CD4-positive, alpha-beta memory T cell (primary cell): ENCODE data around the gene MACROD2. TPM values are rescaled to one million over a fixed set of nuclear protein-coding genes. Genes with fewer than 3 reads are reported as not detected.

Experiments used
- CTCF ChIA-PET: fragments of 350-600 bp; sonication (Branson Sonifier 250); formaldehyde crosslinking; loops from one replicate; lab custom pipeline; 2021; ENCODE audit warnings: inconsistent platforms; ENCODE audit not compliant: partially characterized antibody; lab: Charles Lee
- POLR2A ChIA-PET: fragments of 350-600 bp; sonication (Branson Sonifier 250); formaldehyde crosslinking; loops from one replicate; lab custom pipeline; 2021; ENCODE audit not compliant: partially characterized antibody; lab: Charles Lee
- DNase-seq, 5 donors: peaks; one replicate each; pipeline versions ENCODE4 v3.0.0 to v3.0.0-alpha.2; 2020 to 2022; ENCODE audit warnings: mixed read lengths in 1 of 5
- H3K27ac ChIP-seq: one replicate; pipeline ENCODE4 v1.7.0; 2013; ENCODE audit warnings: low read depth, low read length
- H3K27me3 ChIP-seq: 2 replicates; pipeline ENCODE4 v1.7.0; 2013; ENCODE audit warnings: mild to moderate bottlenecking, low read length, moderate library complexity; ENCODE audit not compliant: insufficient read depth
- H3K36me3 ChIP-seq: 2 replicates; pipeline ENCODE4 v1.7.0; 2013; ENCODE audit warnings: mild to moderate bottlenecking, low read length, moderate library complexity; ENCODE audit not compliant: insufficient read depth
- H3K4me1 ChIP-seq: 2 replicates; pipeline ENCODE4 v1.7.0; 2013; ENCODE audit warnings: mild to moderate bottlenecking, low read length, moderate library complexity; ENCODE audit not compliant: insufficient read depth
- H3K4me3 ChIP-seq, 2 donors: one replicate each; pipeline ENCODE4 v1.7.0; 2013; ENCODE audit warnings: low read length in 2 of 2, mild to moderate bottlenecking in 1 of 2
- H3K9me3 ChIP-seq, 2 donors: one replicate each; pipeline ENCODE4 v1.7.0; 2013; ENCODE audit warnings: low read length in 2 of 2, control low read depth in 1 of 2; ENCODE audit not compliant: control insufficient read depth in 1 of 2
- H3K27ac Mint-ChIP-seq, 7 donors: one replicate each; pipeline ENCODE4 v1.8.0; 2020 to 2021; ENCODE audit warnings: mixed read lengths in 7 of 7, mild to moderate bottlenecking in 6 of 7, inconsistent platforms in 3 of 7, moderate library complexity in 3 of 7
- H3K27me3 Mint-ChIP-seq, 2 donors: one replicate each; pipeline ENCODE4 v1.8.0; 2020 to 2021; ENCODE audit warnings: mixed read lengths in 2 of 2
- H3K36me3 Mint-ChIP-seq, 2 donors: one replicate each; pipeline ENCODE4 v1.8.0; 2020 to 2021; ENCODE audit warnings: mixed read lengths in 2 of 2, inconsistent platforms in 1 of 2, mild to moderate bottlenecking in 1 of 2
- H3K4me1 Mint-ChIP-seq, 4 donors: one replicate each; pipeline ENCODE4 v1.8.0; 2020 to 2021; ENCODE audit warnings: mixed read lengths in 4 of 4, mild to moderate bottlenecking in 1 of 4
- H3K4me3 Mint-ChIP-seq, 8 donors: one replicate each; pipeline ENCODE4 v1.8.0; 2020 to 2021; ENCODE audit warnings: mixed read lengths in 8 of 8, mild to moderate bottlenecking in 7 of 8, moderate library complexity in 6 of 8, inconsistent platforms in 3 of 8
- H3K9me3 Mint-ChIP-seq, 8 donors: one replicate each; pipeline ENCODE4 v1.8.0; 2020 to 2021; ENCODE audit warnings: mixed read lengths in 8 of 8, mild to moderate bottlenecking in 5 of 8, inconsistent platforms in 3 of 8, moderate library complexity in 1 of 8
- intact Hi-C: fragments of 100-400 bp; cut with micrococcal nuclease; formaldehyde crosslinking; loops from one replicate; pipeline ENCODE4 v1.15.1; 2023
- polyA plus RNA-seq, 2 donors: library from polyadenylated mRNA; unstranded; fragments of 300-500 nt; fragmentation: Illumina TruSeq; gene quantifications; one replicate each; pipeline ENCODE4 v1.2.3, GENCODE V29; 2021
- total RNA-seq, 2 experiments: library from RNA; stranded (reverse); gene quantifications; one replicate each; pipeline ENCODE4 v1.2.3, GENCODE V29; 2021

Gene MACROD2
- total and polyA plus RNA-seq, 4 experiments from 2014 or later: not detected

GRCh38 chr20:15039088-15039752 is 1043.9 kb downstream of the MACROD2 start:
- Histone ChIP-seq H3K27ac (no peak overlapping the region), H3K36me3 (no peaks in the 10 kb centered on the region), H3K27me3 (no peaks in the 10 kb centered on the region), H3K4me1 (no peaks in the 10 kb centered on the region), H3K4me3 (no peak overlapping the region), H3K9me3 (no peaks in the 10 kb centered on the region)
- no peak for DNase-seq
- intact Hi-C loops: no loop called here
- Mint-ChIP-seq H3K36me3 (no peaks in the 10 kb centered on the region), H3K4me1 (no peaks in the 10 kb centered on the region), H3K9me3 (peaks cover 2 to 14% (median 6%) of the 10 kb centered on the region in 8 donors), H3K27ac (no peak overlapping the region), H3K4me3 (no peak overlapping the region), H3K27me3 (no peaks in the 10 kb centered on the region)
- ChIA-PET POLR2A (no interaction called here), CTCF (no interaction called here)

- no peaks in the 10 kb centered on the region for H3K36me3 Mint-ChIP-seq
- no peaks in the 10 kb centered on the region for H3K4me1 Mint-ChIP-seq
- CTCF ChIA-PET: no interaction called here
Measured at GRCh38 chr20:15042723-15043122, 1047.4 kb downstream of the MACROD2 start.

GRCh38 chr20:15045246-15045645 is 1049.9 kb downstream of the MACROD2 start:
- Histone ChIP-seq H3K4me1 (no peaks in the 10 kb centered on the region), H3K36me3 (no peaks in the 10 kb centered on the region), H3K4me3 (no peak overlapping the region), H3K27me3 (no peaks in the 10 kb centered on the region), H3K9me3 (no peaks in the 10 kb centered on the region), H3K27ac (no peak overlapping the region)
- no peak for DNase-seq
- intact Hi-C loops: no loop called here
- no peaks in the 10 kb centered on the region for H3K4me1 Mint-ChIP-seq
- no peak overlapping the region for H3K4me3 Mint-ChIP-seq
- no peaks in the 10 kb centered on the region for H3K27me3 Mint-ChIP-seq
- peaks cover 1 to 22% (median 7%) of the 10 kb centered on the region in 8 donors for H3K9me3 Mint-ChIP-seq
- POLR2A ChIA-PET: no interaction called here
- H3K36me3 Mint-ChIP-seq: no peaks in the 10 kb centered on the region
- H3K27ac Mint-ChIP-seq: no peak overlapping the region
- CTCF ChIA-PET: no interaction called here

More at GRCh38 chr20:15042723-15043122, 1047.4 kb downstream of the MACROD2 start:
- H3K4me3 Mint-ChIP-seq: no peak overlapping the region
- peaks cover 2 to 21% (median 7%) of the 10 kb centered on the region in 8 donors for H3K9me3 Mint-ChIP-seq
- Histone ChIP-seq H3K9me3 (no peaks in the 10 kb centered on the region), H3K27ac (no peak overlapping the region), H3K4me1 (no peaks in the 10 kb centered on the region), H3K27me3 (no peaks in the 10 kb centered on the region), H3K4me3 (no peak overlapping the region), H3K36me3 (no peaks in the 10 kb centered on the region)
- intact Hi-C loops: no loop called here
- no peaks in the 10 kb centered on the region for H3K27me3 Mint-ChIP-seq
- no peak overlapping the region for H3K27ac Mint-ChIP-seq
- POLR2A ChIA-PET: no interaction called here
- no peak for DNase-seq

GRCh38 chr20:15047042-15047441 is 1051.7 kb downstream of the MACROD2 start:
- H3K27me3 Mint-ChIP-seq: no peaks in the 10 kb centered on the region
- Histone ChIP-seq H3K27ac (no peak overlapping the region), H3K4me1 (no peaks in the 10 kb centered on the region), H3K9me3 (no peaks in the 10 kb centered on the region), H3K27me3 (no peaks in the 10 kb centered on the region), H3K36me3 (no peaks in the 10 kb centered on the region), H3K4me3 (no peak overlapping the region)
- no peak overlapping the region for H3K27ac Mint-ChIP-seq
- CTCF ChIA-PET: no interaction called here
- H3K36me3 Mint-ChIP-seq: no peaks in the 10 kb centered on the region
- POLR2A ChIA-PET: no interaction called here
- no peak overlapping the region for H3K4me3 Mint-ChIP-seq
- intact Hi-C loops: no loop called here
- no peaks in the 10 kb centered on the region for H3K4me1 Mint-ChIP-seq
- H3K9me3 Mint-ChIP-seq: peaks cover 0 to 21% (median 9%) of the 10 kb centered on the region in 8 donors
- no peak for DNase-seq

- Histone ChIP-seq H3K4me1 (no peaks in the 10 kb centered on the region), H3K9me3 (no peaks in the 10 kb centered on the region), H3K27ac (no peak overlapping the region), H3K27me3 (no peaks in the 10 kb centered on the region), H3K4me3 (no peak overlapping the region), H3K36me3 (no peaks in the 10 kb centered on the region)
- H3K36me3 Mint-ChIP-seq: no peaks in the 10 kb centered on the region
- ChIA-PET POLR2A (no interaction called here), CTCF (no interaction called here)
- no peaks in the 10 kb centered on the region for H3K4me1 Mint-ChIP-seq
- intact Hi-C loops: no loop called here
- H3K9me3 Mint-ChIP-seq: peaks cover 0 to 25% (median 12%) of the 10 kb centered on the region in 8 donors
- no peaks in the 10 kb centered on the region for H3K27me3 Mint-ChIP-seq
- DNase-seq: no peak
- H3K27ac Mint-ChIP-seq: no peak overlapping the region
- H3K4me3 Mint-ChIP-seq: no peak overlapping the region
Measured at GRCh38 chr20:15047601-15048000, 1052.3 kb downstream of the MACROD2 start.

- POLR2A ChIA-PET: no interaction called here
- no peak overlapping the region for H3K4me3 ChIP-seq
- Mint-ChIP-seq H3K36me3 (no peaks in the 10 kb centered on the region), H3K27ac (no peak overlapping the region), H3K4me1 (no peaks in the 10 kb centered on the region), H3K4me3 (no peak overlapping the region), H3K9me3 (peaks cover 4 to 31% (median 9%) of the 10 kb centered on the region in 8 donors), H3K27me3 (no peaks in the 10 kb centered on the region)
- H3K9me3 ChIP-seq: no peaks in the 10 kb centered on the region
- H3K4me1 ChIP-seq: no peaks in the 10 kb centered on the region
- H3K27me3 ChIP-seq: no peaks in the 10 kb centered on the region
- no peaks in the 10 kb centered on the region for H3K36me3 ChIP-seq
- intact Hi-C loops: no loop called here
- CTCF ChIA-PET: no interaction called here
- H3K27ac ChIP-seq: no peak overlapping the region
- DNase-seq: no peak
Measured at GRCh38 chr20:15056246-15056645, 1060.9 kb downstream of the MACROD2 start.

- H3K4me1 Mint-ChIP-seq: no peaks in the 10 kb centered on the region
- intact Hi-C loops: no loop called here
- no peak overlapping the region for H3K4me3 Mint-ChIP-seq
- no peak overlapping the region for H3K4me3 ChIP-seq
- no peaks in the 10 kb centered on the region for H3K27me3 Mint-ChIP-seq
- H3K27ac ChIP-seq: no peak overlapping the region
- H3K36me3 ChIP-seq: no peaks in the 10 kb centered on the region
- DNase-seq: no peak
- H3K9me3 Mint-ChIP-seq: peaks cover 2 to 20% (median 7%) of the 10 kb centered on the region in 8 donors
- no peaks in the 10 kb centered on the region for H3K27me3 ChIP-seq
- no peaks in the 10 kb centered on the region for H3K4me1 ChIP-seq
- ChIA-PET CTCF (no interaction called here), POLR2A (no interaction called here)
- no peak overlapping the region for H3K27ac Mint-ChIP-seq
- no peaks in the 10 kb centered on the region for H3K36me3 Mint-ChIP-seq
- peaks cover 0 to 4% of the 10 kb centered on the region in 2 donors for H3K9me3 ChIP-seq
Measured at GRCh38 chr20:15058841-15059240, 1063.5 kb downstream of the MACROD2 start.
